Activated naive CD8-positive, alpha-beta T cell treated with anti-CD3 and anti-CD28 coated beads, Interleukin-2, amount 50 U/mL, for 24 hours (primary cell): ENCODE measurements around the gene APRT.

Experiments used
- ATAC-seq: fragments of 150-1000 bp; cut with Tn5 transposase; one replicate; pipeline ENCODE4 v1.10.0; 2021
- DNase-seq: peaks from one replicate; pipeline ENCODE4 v3.0.0; 2021
- H3K27ac Mint-ChIP-seq: one replicate; pipeline ENCODE4 v1.8.0; 2021; ENCODE audit warnings: mild to moderate bottlenecking, mixed read lengths
- H3K27me3 Mint-ChIP-seq: one replicate; pipeline ENCODE4 v1.8.0; 2021; ENCODE audit warnings: mixed read lengths
- H3K36me3 Mint-ChIP-seq: one replicate; pipeline ENCODE4 v1.8.0; 2021; ENCODE audit warnings: low read depth, mixed read lengths
- H3K4me1 Mint-ChIP-seq: one replicate; pipeline ENCODE4 v1.8.0; 2021; ENCODE audit warnings: mixed read lengths
- H3K4me3 Mint-ChIP-seq: one replicate; pipeline ENCODE4 v1.8.0; 2021; ENCODE audit warnings: mild to moderate bottlenecking, moderate library complexity, mixed read lengths
- H3K9me3 Mint-ChIP-seq: one replicate; pipeline ENCODE4 v1.8.0; 2021; ENCODE audit warnings: mixed read lengths

Gene APRT

DNA sequence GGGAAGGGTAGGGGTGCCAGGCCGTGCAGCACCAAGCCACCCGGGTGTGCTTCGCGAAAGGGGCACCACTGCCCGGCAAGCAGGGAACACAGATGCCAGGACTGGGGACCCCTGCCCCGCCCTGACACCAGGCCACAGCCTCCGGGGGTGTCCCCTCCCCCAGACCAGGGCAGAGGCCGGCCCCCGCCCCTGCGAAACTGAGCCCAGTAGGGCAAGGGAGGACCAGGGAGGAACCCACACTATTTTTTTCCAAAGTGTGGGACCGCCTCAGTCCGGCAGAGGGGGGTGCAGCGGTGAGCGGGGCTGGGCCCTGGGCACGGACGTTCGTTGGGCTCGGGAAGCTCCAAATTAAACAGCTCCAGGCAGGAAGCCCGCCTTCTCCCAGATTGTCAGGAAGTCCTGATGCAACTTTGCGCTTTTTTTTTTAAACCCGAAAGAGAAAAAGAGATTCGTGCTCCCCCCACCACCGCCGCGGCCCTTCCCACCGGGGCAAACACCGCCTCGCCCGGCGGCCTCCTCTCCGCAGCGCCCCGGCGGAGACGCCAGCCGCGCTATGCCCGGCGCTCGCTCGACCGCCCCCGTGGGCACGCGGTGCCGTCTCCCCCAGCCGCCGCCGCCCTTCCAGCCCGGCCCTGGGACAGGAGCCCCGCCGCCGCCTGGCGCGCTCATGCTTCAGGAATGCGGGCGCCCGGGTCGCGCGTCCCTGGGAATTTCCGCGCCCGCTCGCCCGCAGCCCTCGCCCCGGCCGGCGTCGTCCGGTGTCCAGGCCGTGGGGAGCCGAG is 27.5 kb downstream of the APRT start:
- Mint-ChIP-seq H3K27ac (peak overlapping the region; percentile 85), H3K4me3 (peak overlapping the region; percentile 76), H3K36me3 (no peaks in the 10 kb centered on the region), H3K9me3 (no peaks in the 10 kb centered on the region), H3K27me3 (no peaks in the 10 kb centered on the region), H3K4me1 (peaks cover 47% of the 10 kb centered on the region)
- ATAC-seq: no peak
- DNase-seq: peak; percentile 64

DNA sequence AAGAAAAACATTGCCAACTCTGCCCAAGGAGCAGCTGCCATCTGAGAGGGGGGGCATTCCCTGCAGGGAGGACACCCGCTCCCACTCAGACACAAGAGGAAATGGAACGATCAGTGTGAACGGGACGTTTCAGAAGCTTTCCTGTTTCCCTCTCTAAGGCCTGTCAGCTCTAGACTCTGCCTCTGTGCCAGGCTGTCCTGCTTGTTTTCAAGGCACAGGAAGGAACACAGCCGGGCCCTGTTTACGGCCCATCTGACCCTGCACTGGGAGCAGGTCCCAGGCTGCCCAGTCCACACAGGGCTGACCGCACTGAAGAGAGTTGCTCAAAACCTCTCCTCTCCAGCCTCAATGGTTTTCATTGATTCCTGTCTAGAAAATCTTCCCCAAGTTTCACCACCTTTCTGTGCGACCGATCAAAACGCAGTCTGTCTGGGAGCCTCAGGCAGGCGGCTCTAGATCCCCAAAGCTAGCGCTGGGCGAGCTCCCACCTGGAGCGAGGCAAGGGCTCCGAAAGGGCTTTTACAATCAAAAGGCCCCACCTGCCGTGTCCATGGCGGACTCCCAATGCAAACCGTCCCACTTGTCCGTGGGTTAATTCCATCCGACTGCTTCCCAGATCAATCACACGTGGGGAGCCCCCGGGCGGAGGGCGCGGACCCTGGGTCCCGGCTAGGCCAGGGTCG is 28.2 kb downstream of the APRT start:
- H3K27ac Mint-ChIP-seq: peak overlapping the region; percentile 79
- H3K4me3 Mint-ChIP-seq: peak overlapping the region; percentile 76
- no peaks in the 10 kb centered on the region for H3K27me3 Mint-ChIP-seq
- DNase-seq (peak; percentile 20), ATAC-seq (no peak)
- peaks cover 49% of the 10 kb centered on the region for H3K4me1 Mint-ChIP-seq
- H3K36me3 Mint-ChIP-seq: no peaks in the 10 kb centered on the region
- H3K9me3 Mint-ChIP-seq: no peaks in the 10 kb centered on the region

GRCh38 chr16:88782454-88783390 is 29.0 kb downstream of the APRT start:
- Mint-ChIP-seq H3K4me1 (peaks cover 52% of the 10 kb centered on the region), H3K36me3 (no peaks in the 10 kb centered on the region), H3K27me3 (no peaks in the 10 kb centered on the region), H3K27ac (peak overlapping the region; percentile 79), H3K4me3 (peak overlapping the region; percentile 76), H3K9me3 (no peaks in the 10 kb centered on the region)
- ATAC-seq: peak; percentile 80
- peak; percentile 75 for DNase-seq

GRCh38 chr16:88781140-88782077 is 30.3 kb downstream of the APRT start:
- Mint-ChIP-seq H3K4me1 (peaks cover 52% of the 10 kb centered on the region), H3K36me3 (no peaks in the 10 kb centered on the region), H3K4me3 (peak overlapping the region; percentile 76), H3K27me3 (no peaks in the 10 kb centered on the region), H3K27ac (peak overlapping the region; percentile 79), H3K9me3 (no peaks in the 10 kb centered on the region)
- DNase-seq (peak; percentile 65), ATAC-seq (peak; percentile 58)

DNA sequence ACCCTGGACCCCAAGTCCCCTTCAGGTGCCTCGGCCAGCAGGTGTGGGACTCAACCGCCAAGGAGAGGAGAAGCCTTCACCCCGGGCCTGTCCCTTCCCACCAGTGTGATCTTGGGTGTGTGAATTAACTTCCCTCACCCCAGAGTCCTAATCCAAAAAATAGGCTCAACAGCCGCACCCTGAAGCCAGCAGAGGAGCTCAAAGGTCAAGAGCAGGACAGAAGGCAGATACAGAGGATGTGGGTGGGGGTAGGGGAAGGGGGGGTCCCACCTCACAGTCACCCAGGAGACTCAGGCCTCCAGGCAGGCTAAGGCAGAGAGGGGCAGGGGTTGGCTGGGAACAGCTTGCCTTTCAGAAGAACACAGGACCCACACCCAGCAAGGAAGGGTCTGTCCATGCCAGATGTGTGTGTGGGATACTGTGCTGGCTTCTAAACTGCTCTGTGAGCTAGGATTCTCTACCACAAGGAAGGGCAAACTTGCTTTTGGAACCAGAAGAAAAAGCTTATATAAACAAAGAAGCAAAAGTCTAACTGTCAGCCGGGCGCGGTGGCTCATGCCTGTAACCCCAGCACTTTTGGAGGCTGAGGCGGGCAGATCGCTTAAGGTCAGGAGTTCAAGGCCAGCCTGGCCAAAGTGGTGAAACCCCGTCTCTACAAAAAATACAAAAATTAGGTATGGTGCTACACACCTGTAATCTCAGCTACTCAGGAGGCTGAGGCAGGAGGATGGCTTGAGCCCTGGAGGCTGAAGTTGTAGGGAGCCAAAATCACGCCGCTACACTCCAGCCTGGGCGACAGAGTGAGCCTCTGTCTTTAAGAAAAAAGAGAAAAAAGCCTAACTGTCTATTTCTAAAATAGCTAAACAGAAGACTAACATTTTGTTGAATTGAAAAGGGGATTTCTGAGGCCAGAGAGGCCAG is 31.3 kb downstream of the APRT start:
- ATAC-seq (no peak), DNase-seq (peak; percentile 17)
- H3K27ac Mint-ChIP-seq: peak overlapping the region; percentile 79
- H3K27me3 Mint-ChIP-seq: no peaks in the 10 kb centered on the region
- H3K9me3 Mint-ChIP-seq: no peaks in the 10 kb centered on the region
- peaks cover 49% of the 10 kb centered on the region for H3K4me1 Mint-ChIP-seq
- H3K36me3 Mint-ChIP-seq: no peaks in the 10 kb centered on the region
- H3K4me3 Mint-ChIP-seq: peak overlapping the region; percentile 76

DNA sequence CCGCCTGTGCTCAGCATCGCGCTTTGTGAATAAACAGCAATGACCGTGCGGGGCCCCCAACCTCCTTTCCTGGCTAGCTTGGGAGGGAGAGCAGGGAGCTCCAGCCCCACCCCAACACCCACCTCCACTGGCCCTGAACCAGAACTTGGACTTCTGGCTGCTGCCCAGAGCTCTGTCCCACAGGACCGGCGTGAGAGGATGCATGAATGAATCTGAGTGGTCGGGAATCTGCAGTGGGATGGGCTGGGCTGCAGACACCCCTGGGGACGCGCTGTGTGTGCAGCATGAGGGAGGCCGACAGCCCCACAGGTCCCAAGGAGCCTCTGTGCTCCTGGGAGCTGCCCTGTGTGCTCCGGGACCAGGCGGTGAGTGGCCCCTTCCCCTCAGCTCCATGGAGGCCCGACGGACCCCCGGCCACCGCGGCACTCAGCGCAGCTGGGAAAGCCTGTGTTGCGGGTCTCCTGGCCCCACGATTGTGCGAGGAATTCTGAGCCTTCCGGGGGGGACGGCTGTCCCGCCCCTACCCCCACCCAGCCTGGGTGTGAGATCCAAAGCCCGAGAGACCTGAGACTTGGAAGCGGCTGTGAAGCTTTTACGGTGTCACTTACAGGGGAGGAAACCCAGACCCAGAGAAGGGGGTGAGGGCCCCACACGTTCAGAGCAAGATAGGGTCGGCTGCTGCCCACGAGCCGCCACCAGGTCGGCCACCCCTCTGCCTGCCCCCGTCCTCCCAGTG is 32.2 kb downstream of the APRT start:
- ATAC-seq (no peak), DNase-seq (no peak)
- peaks cover 49% of the 10 kb centered on the region for H3K4me1 Mint-ChIP-seq
- no peaks in the 10 kb centered on the region for H3K9me3 Mint-ChIP-seq
- H3K27me3 Mint-ChIP-seq: no peaks in the 10 kb centered on the region
- no peak overlapping the region for H3K4me3 Mint-ChIP-seq
- H3K36me3 Mint-ChIP-seq: no peaks in the 10 kb centered on the region
- peak overlapping the region; percentile 79 for H3K27ac Mint-ChIP-seq

- Mint-ChIP-seq H3K4me3 (no peak overlapping the region), H3K27ac (no peak overlapping the region), H3K4me1 (peaks cover 47% of the 10 kb centered on the region), H3K36me3 (no peaks in the 10 kb centered on the region), H3K9me3 (no peaks in the 10 kb centered on the region), H3K27me3 (no peaks in the 10 kb centered on the region)
- DNase-seq: no peak
- no peak for ATAC-seq
Measured at GRCh38 chr16:88778541-88779065, 33.1 kb downstream of the APRT start.

DNA sequence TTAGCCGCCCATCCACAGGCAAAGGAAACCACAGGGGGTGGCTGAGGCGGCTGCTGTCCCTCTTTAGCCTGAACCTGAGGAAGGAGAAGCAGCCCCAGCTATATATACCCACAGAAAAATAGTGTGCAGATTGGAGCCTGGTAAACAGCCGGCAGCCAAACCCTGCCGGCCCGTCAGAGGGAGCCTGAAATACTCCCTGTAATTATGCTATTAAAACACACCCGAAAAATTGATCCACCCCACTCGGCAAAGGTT is 33.5 kb downstream of the APRT start:
- no peak overlapping the region for H3K4me3 Mint-ChIP-seq
- no peak for DNase-seq

GRCh38 chr16:88777471-88778270 is 34.1 kb downstream of the APRT start:
- Mint-ChIP-seq H3K27me3 (no peaks in the 10 kb centered on the region), H3K27ac (no peak overlapping the region), H3K36me3 (no peaks in the 10 kb centered on the region), H3K4me3 (no peak overlapping the region), H3K9me3 (no peaks in the 10 kb centered on the region), H3K4me1 (peaks cover 38% of the 10 kb centered on the region)
- DNase-seq: no peak
- ATAC-seq: no peak

More for the DNA sequence above, 33.5 kb downstream of the APRT start:
- H3K36me3 Mint-ChIP-seq: no peaks in the 10 kb centered on the region
- no peak overlapping the region for H3K27ac Mint-ChIP-seq
- no peaks in the 10 kb centered on the region for H3K9me3 Mint-ChIP-seq
- no peak for ATAC-seq
- no peaks in the 10 kb centered on the region for H3K27me3 Mint-ChIP-seq
- peaks cover 43% of the 10 kb centered on the region for H3K4me1 Mint-ChIP-seq

DNA sequence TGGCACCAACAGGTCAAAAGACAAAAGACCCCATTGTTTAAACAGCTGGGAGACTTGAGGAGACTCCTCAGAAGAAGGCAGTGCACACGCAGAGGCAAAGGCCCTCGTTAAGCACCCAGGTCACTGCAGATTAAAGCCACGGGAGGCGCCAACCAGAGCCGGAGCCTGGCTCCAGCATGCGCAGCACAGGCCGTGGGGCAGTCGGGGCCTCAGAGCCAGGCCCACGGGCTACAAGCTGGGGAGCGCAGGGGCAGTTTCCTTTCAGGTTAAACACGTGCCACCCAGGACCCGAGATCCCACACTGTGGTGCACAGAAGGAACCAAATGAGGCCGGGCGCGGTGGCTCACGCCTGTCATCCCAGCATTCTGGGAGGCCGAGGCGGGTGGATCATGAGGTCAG is 35.9 kb downstream of the APRT start:
- DNase-seq: no peak
- Mint-ChIP-seq H3K27ac (no peak overlapping the region), H3K27me3 (no peaks in the 10 kb centered on the region), H3K36me3 (no peaks in the 10 kb centered on the region), H3K4me1 (peaks cover 26% of the 10 kb centered on the region), H3K4me3 (no peak overlapping the region), H3K9me3 (no peaks in the 10 kb centered on the region)
- ATAC-seq: no peak

DNA sequence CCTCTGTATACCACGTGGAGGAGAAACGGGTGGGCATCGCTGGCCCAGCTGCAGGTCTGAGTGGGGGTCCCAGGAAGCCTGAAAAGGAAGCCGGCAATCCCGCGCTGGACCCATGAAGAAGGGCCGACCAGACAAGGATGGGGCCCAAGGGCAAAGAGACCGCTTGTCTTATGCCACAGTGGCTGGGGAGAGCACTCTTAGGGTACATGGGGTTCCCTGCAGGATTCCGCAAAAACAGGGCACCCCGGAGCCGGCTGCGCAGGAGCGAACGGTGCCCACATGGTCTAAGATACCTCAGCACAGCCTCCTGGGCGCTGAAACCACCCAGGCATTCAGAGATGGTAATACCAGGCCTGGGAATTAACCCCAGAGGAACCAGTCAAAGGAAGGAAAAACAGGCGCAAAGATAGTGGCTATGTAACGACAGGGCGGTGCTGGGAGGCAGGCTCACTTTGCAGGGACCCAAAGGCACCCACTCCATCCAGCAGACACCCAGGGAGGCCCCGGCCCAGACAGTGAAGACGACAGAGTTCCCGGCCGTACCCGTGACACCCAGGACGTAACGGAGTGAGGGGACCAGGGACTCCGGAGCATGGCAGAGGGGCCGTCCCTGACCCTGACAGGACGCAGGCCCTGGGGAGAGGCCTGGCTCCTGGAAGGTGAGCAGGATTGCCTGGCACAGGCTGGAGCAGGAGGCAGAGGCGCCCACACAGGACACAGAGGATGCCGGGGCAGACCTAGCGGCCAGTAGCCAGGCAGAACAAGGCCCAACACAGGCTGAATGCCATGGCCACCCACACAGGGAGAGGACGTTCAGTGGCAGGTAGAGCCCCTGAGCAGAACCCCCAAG is 37.0 kb downstream of the APRT start:
- DNase-seq (no peak), ATAC-seq (no peak)
- Mint-ChIP-seq H3K27me3 (no peaks in the 10 kb centered on the region), H3K36me3 (no peaks in the 10 kb centered on the region), H3K9me3 (no peaks in the 10 kb centered on the region), H3K27ac (no peak overlapping the region), H3K4me3 (no peak overlapping the region), H3K4me1 (peaks cover 18% of the 10 kb centered on the region)
